Activated CD4-positive, alpha-beta T cell treated with anti-CD3 and anti-CD28 coated beads for 36 hours (primary cell): ENCODE measurements around the gene HSPB7. TPM values are rescaled to one million over a fixed set of nuclear protein-coding genes. Genes with fewer than 3 reads are reported as not detected.
"Not testable (repeated sequence)": the region's sequence is repeated elsewhere in the genome, so short reads cannot be mapped to it uniquely, and the experiment has no call there.

Experiments
- ATAC-seq: fragments of 200-7000 bp; cut with Tn5 transposase; one replicate; pipeline ENCODE4 v1.10.0; 2021; ENCODE audit warnings: mild to moderate bottlenecking, moderate library complexity
- CTCF ChIA-PET: fragments of 350-600 bp; sonication (Branson Sonifier 250); formaldehyde crosslinking; loops from one replicate; lab custom pipeline; 2021; ENCODE audit warnings: antibody characterized with exemption; lab: Charles Lee
- POLR2A ChIA-PET: fragments of 350-600 bp; sonication (Branson Sonifier 250); formaldehyde crosslinking; loops from one replicate; lab custom pipeline; 2021; ENCODE audit warnings: antibody characterized with exemption, inconsistent platforms; lab: Charles Lee
- DNase-seq: peaks from one replicate; pipeline ENCODE4 v3.0.0-alpha.2; 2020
- H3K27ac Mint-ChIP-seq: one replicate; pipeline ENCODE4 v1.8.0; 2021; ENCODE audit warnings: mixed read lengths
- H3K27me3 Mint-ChIP-seq: one replicate; pipeline ENCODE4 v1.8.0; 2021; ENCODE audit warnings: mixed read lengths
- H3K36me3 Mint-ChIP-seq: one replicate; pipeline ENCODE4 v1.8.0; 2021; ENCODE audit warnings: low read depth, mixed read lengths
- H3K4me1 Mint-ChIP-seq: one replicate; pipeline ENCODE4 v1.8.0; 2021; ENCODE audit warnings: mixed read lengths
- H3K4me3 Mint-ChIP-seq: one replicate; pipeline ENCODE4 v1.8.0; 2021; ENCODE audit warnings: mild to moderate bottlenecking, moderate library complexity, mixed read lengths
- H3K9me3 Mint-ChIP-seq: one replicate; pipeline ENCODE4 v1.8.0; 2021; ENCODE audit warnings: low read depth, mixed read lengths
- intact Hi-C, 2 experiments: fragments of 100-400 bp; cut with DNase I in 1 of 2; cut with micrococcal nuclease in 1 of 2; formaldehyde crosslinking; loops; one replicate each; pipeline versions ENCODE4 v1.14.2 to v1.15.1; 2022 to 2024; cut with DNase I, micrococcal nuclease
- total RNA-seq, 2 experiments: library from RNA; stranded (reverse); gene quantifications; one replicate each; pipeline ENCODE4 v1.2.3, GENCODE V29; 2021

Gene HSPB7
- total RNA-seq, 2 experiments from 2014 or later: not detected

GRCh38 chr1:16032388-16033102 is 14.7 kb upstream of the HSPB7 start:
- peak; percentile 82 for DNase-seq
- intact Hi-C loops: loop anchor here (1.0 to 2.0 kb wide), 5 partner anchors 23 to 240 kb away; no protein-coding TSS in a partner anchor
- no peaks in the 10 kb centered on the region for H3K9me3 Mint-ChIP-seq
- ATAC-seq: peak; percentile 95
- H3K27me3 Mint-ChIP-seq: peaks cover 12% of the 10 kb centered on the region
- H3K36me3 Mint-ChIP-seq: no peaks in the 10 kb centered on the region
- H3K4me3 Mint-ChIP-seq: no peak overlapping the region
- POLR2A ChIA-PET: no interaction called here
- CTCF ChIA-PET: no interaction called here
- peaks cover 2% of the 10 kb centered on the region for H3K4me1 Mint-ChIP-seq
- no peak overlapping the region for H3K27ac Mint-ChIP-seq

GRCh38 chr1:16031551-16031950 is 13.7 kb upstream of the HSPB7 start:
- ATAC-seq (no peak), DNase-seq (no peak)
- ChIA-PET CTCF (no interaction called here), POLR2A (interaction anchor here (0.6 kb wide), 1 partner anchor 198 kb away, joined by 3 read pairs; no protein-coding TSS in a partner anchor)
- no peak overlapping the region for H3K4me3 Mint-ChIP-seq
- H3K4me1 Mint-ChIP-seq: peaks cover 2% of the 10 kb centered on the region
- no peak overlapping the region for H3K27ac Mint-ChIP-seq
- no peaks in the 10 kb centered on the region for H3K9me3 Mint-ChIP-seq
- intact Hi-C loops: no loop called here
- no peaks in the 10 kb centered on the region for H3K36me3 Mint-ChIP-seq
- H3K27me3 Mint-ChIP-seq: peaks cover 12% of the 10 kb centered on the region

DNA sequence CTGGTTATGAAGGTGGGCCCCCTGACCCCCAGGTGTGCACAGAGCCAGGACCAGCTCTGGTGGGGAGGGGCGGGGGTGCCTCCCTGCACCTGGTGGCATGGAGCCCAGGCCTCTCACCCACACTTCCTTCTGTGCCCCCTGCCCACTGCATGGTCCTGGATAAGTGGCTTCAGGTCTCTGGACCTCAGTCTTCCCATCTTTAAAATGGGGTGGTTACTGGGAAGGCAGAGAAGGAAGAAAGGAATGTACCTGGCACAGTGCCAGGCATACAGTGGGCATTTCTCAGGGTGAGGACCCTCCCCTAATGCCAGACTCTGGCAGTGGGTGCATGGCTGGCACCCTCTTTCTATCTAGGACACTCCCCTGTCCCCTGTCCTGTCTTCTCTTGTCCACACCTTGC is 11.4 kb upstream of the HSPB7 start:
- Mint-ChIP-seq H3K36me3 (no peaks in the 10 kb centered on the region), H3K4me3 (no peak overlapping the region), H3K4me1 (peaks cover 2% of the 10 kb centered on the region), H3K9me3 (no peaks in the 10 kb centered on the region), H3K27me3 (peaks cover 12% of the 10 kb centered on the region), H3K27ac (no peak overlapping the region)
- ChIA-PET CTCF (no interaction called here), POLR2A (no interaction called here)
- intact Hi-C loops: no loop called here
- ATAC-seq (no peak), DNase-seq (no peak)

- H3K27ac Mint-ChIP-seq, H3K4me1 Mint-ChIP-seq, ATAC-seq, H3K4me3 Mint-ChIP-seq, POLR2A ChIA-PET, intact Hi-C loops, H3K9me3 Mint-ChIP-seq, DNase-seq, H3K36me3 Mint-ChIP-seq: not testable (repeated sequence)
- peaks cover 12% of the 10 kb centered on the region for H3K27me3 Mint-ChIP-seq
- CTCF ChIA-PET: interaction anchor here (0.9 kb wide), 1 partner anchor 22 kb away, joined by 4 read pairs; no protein-coding TSS in a partner anchor
Observed at GRCh38 chr1:16029003-16029268, 11.1 kb upstream of the HSPB7 start.

DNA sequence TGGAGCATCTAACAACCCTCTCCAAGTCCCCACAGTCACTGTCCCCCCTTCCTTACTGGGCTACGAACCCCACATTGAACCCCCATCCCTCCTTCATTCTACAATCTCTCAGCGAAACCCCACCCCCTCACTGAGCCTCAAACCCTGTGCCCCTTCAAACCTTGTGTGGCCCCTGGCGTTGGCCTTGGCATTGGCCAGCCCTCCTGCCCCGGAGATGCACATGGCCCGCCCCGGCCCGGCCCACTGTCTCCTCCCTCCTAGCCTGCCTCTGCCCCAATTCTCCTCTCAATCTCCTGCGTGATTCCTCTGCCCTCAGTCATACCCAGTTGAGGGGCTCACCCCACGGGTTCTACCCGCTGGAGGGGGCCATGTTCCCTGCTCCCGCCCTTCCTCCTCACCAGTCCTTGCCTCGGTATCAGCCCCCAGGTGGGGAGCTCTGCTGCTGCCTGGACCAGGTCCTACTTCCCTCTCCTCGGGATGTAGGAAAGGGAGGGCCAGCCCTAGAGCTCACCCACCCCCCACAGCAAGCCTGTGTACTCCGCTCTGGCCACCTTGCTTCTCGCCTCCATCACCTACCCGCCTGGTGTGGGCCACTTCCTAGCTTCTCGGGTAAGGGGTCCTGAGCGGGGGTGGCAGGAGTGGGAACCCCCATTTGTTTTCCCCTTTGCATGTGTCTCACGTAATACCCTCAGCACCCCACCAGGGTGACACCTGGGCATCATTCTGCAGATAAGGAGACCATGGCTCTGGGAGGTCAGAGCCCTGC is 10.6 kb upstream of the HSPB7 start:
- no peak overlapping the region for H3K4me3 Mint-ChIP-seq
- no peaks in the 10 kb centered on the region for H3K36me3 Mint-ChIP-seq
- H3K27ac Mint-ChIP-seq: no peak overlapping the region
- H3K4me1 Mint-ChIP-seq: peaks cover 2% of the 10 kb centered on the region
- intact Hi-C loops: no loop called here
- ATAC-seq (no peak), DNase-seq (no peak)
- POLR2A ChIA-PET: no interaction called here
- CTCF ChIA-PET: interaction anchor here (0.6 to 0.9 kb wide), 2 partner anchors 22 to 233 kb away, joined by 3 to 4 read pairs; no protein-coding TSS in a partner anchor
- no peaks in the 10 kb centered on the region for H3K9me3 Mint-ChIP-seq
- H3K27me3 Mint-ChIP-seq: peaks cover 12% of the 10 kb centered on the region

DNA sequence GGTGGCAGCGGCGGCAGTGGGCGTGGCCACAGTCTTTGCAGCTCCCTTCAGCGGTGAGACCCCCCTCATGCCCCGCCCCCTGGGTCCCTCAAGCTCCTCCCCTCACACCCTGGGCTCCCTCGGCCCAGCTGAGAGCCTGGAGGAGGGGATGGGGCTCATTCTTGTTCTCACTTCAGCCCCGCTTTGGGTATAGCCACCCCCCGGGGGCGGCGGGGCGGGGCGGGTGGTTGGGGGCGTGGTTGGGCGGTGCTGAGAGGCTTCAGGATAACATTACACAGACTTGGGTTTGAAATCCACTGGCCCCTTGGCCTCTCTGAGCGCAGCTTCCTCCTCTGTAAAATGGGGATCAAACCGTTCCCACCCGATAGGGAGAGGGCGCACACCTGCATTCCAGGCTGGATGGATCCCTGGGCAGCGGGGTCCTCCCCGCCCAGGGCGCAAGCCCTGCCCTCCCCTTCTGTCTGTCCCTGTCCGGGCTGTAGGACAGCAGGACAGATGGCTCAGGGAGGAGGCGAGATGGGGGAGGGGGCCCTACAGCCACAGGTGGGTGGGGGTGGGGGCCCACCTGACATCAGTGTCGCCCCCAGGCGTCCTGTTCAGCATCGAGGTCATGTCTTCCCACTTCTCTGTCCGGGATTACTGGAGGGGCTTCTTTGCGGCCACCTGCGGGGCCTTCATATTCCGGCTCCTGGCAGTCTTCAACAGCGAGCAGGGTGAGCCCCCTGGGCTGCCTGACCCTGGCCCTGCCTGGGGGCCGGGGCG is 9.1 kb upstream of the HSPB7 start:
- Mint-ChIP-seq H3K9me3 (no peaks in the 10 kb centered on the region), H3K27ac (no peak overlapping the region), H3K36me3 (no peaks in the 10 kb centered on the region), H3K4me1 (peaks cover 2% of the 10 kb centered on the region), H3K4me3 (no peak overlapping the region), H3K27me3 (peaks cover 12% of the 10 kb centered on the region)
- intact Hi-C loops: no loop called here
- peak; percentile 73 for DNase-seq
- ChIA-PET CTCF (no interaction called here), POLR2A (no interaction called here)
- peak; percentile 83 for ATAC-seq

DNA sequence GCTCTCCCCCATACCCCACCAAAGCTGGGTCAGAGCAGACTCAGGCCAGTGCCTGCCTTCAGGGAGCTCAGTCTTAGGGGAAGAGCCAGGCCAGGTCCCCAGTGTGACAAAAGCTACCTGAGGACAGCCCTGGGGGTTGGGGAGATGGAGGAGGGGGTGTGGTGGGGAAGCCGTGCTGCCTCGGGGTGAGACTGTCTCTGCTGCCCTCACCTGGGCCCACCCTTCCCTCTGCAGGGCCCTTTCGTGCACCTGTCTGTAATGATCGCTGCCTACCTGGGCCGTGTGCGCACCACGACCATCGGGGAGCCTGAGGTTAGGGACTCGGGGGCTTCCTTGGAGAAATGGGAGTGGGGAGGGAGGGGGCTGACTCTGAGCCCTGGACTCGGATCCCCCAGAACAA is 8.5 kb upstream of the HSPB7 start:
- H3K27ac Mint-ChIP-seq, H3K9me3 Mint-ChIP-seq, H3K4me3 Mint-ChIP-seq, H3K4me1 Mint-ChIP-seq, H3K36me3 Mint-ChIP-seq, CTCF ChIA-PET, DNase-seq, POLR2A ChIA-PET, intact Hi-C loops: not testable (repeated sequence)
- peaks cover 12% of the 10 kb centered on the region for H3K27me3 Mint-ChIP-seq
- ATAC-seq: peak; percentile 11

DNA sequence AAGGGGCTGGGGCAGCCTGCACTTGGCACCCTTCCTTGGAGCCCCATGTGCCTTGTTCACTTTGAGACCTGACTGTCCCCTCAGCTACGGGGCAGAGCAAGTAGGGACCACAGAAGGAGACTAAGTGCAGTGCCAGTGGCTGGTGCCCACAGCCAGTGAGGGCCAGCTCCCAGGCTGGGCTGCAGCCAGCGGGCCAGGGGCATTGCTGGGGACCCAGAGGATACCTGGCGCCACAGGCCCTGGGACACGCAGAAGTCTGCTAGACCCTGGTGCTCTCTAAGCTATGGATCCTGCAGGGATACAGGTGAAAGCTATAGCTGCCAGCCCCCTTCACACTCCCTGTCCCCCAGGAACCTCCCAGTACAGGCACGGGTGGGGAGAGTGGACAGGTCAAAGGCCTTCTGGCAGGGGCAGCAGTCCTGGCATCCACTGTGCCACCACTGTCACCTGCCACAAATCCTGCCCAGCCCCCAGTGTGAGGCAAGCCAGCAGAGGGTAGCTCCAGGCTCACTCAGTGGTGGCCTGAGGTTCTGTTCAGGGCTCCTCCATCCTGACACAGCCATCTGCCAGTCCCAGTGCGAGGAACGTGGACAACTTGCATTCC is 5.3 kb upstream of the HSPB7 start:
- no peaks in the 10 kb centered on the region for H3K9me3 Mint-ChIP-seq
- POLR2A ChIA-PET: no interaction called here

GRCh38 chr1:16022393-16022792 is 4.5 kb upstream of the HSPB7 start:
- Mint-ChIP-seq H3K27me3 (no peaks in the 10 kb centered on the region), H3K9me3 (no peaks in the 10 kb centered on the region), H3K4me1 (no peaks in the 10 kb centered on the region), H3K4me3 (no peak overlapping the region), H3K27ac (no peak overlapping the region), H3K36me3 (no peaks in the 10 kb centered on the region)
- POLR2A ChIA-PET: no interaction called here
- intact Hi-C loops: no loop called here
- CTCF ChIA-PET: interaction anchor here (0.9 kb wide), 1 partner anchor 14 kb away, joined by 3 read pairs; no protein-coding TSS in a partner anchor
- ATAC-seq (no peak), DNase-seq (no peak)

More for the DNA sequence above, 5.3 kb upstream of the HSPB7 start:
- CTCF ChIA-PET: interaction anchor here (0.9 kb wide), 1 partner anchor 15 kb away, joined by 3 read pairs; no protein-coding TSS in a partner anchor
- DNase-seq: no peak
- intact Hi-C loops: no loop called here
- H3K36me3 Mint-ChIP-seq: no peaks in the 10 kb centered on the region
- H3K27me3 Mint-ChIP-seq: peaks cover 3% of the 10 kb centered on the region
- no peak overlapping the region for H3K27ac Mint-ChIP-seq
- no peak overlapping the region for H3K4me3 Mint-ChIP-seq
- peaks cover 2% of the 10 kb centered on the region for H3K4me1 Mint-ChIP-seq
- ATAC-seq: no peak

DNA sequence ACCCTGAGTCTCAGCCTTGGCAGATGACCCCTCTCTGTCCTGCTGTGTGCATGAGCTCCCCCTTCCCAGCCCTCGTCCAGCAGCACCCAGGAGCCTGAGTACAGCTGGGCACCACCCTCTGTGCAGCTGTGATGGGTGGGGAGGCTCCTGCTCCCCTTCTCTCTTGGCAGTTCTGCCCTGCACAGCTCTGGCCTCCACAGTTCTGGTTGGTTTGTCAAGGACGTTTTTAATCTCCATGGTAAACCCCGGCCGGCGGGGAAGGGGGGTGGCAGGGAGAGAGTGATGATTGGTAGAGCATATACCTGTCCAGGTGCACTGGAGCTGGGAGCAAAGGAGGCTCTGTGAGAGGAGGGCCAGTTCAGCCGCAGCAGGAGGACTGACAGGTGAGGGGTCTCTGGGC is 3.8 kb upstream of the HSPB7 start, which contains the start of gene CLCNKA:
TSS of gene CLCNKA (plus strand) at position 356 of the 400 bp plus-strand sequence. CDS start 584 bp downstream, outside the sequence.
- Mint-ChIP-seq H3K27me3 (no peaks in the 10 kb centered on the region), H3K4me3 (no peak within 1 kb of the TSS), H3K9me3 (no peaks in the 10 kb centered on the region), H3K4me1 (no peaks in the 10 kb centered on the region), H3K36me3 (no peaks in the 10 kb centered on the region), H3K27ac (no peak within 1 kb of the TSS)
- ChIA-PET CTCF (interaction anchor here (0.6 kb wide), 1 partner anchor 27 kb away, joined by 3 read pairs; no protein-coding TSS in a partner anchor), POLR2A (no interaction called here)
- DNase-seq (no peak), ATAC-seq (no peak)
- intact Hi-C loops: no loop called here

DNA sequence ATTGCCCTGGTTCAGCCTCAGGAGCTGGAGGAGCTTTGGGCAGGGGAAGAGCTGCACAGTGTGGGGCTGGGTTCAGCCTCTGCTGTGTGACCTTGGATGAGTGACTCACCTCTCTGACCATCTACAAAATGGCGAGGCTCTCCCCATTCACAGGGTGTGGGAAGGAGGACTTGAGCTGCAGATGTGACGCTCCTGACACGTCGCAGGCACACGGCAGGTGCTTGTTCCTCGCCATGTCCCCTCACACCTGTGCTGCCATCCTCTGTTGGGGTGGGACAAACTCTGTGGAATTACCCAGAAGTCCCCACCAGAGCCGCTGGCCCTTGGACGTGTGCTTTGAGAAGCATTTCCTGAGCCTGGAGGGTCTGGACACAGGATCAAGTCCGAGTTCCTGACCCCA is 3.0 kb upstream of the HSPB7 start:
- H3K4me1 Mint-ChIP-seq, H3K9me3 Mint-ChIP-seq, H3K27me3 Mint-ChIP-seq, CTCF ChIA-PET, intact Hi-C loops, H3K4me3 Mint-ChIP-seq, POLR2A ChIA-PET, H3K27ac Mint-ChIP-seq, DNase-seq, H3K36me3 Mint-ChIP-seq: not testable (repeated sequence)
- ATAC-seq: peak; percentile 36
